CD4-positive, alpha-beta T cell treated with Interleukin-10 for 1 hour (primary cell): Measurements from ENCODE around the gene PCDHGB1.
"Not testable (repeated sequence)": the region's sequence is repeated elsewhere in the genome, so short reads cannot be mapped to it uniquely, and the experiment has no call there.

Source experiments
- DNase-seq: peaks from one replicate; pipeline ENCODE4 v3.0.0-alpha.2; 2020

PCDHGB1 gene

DNA sequence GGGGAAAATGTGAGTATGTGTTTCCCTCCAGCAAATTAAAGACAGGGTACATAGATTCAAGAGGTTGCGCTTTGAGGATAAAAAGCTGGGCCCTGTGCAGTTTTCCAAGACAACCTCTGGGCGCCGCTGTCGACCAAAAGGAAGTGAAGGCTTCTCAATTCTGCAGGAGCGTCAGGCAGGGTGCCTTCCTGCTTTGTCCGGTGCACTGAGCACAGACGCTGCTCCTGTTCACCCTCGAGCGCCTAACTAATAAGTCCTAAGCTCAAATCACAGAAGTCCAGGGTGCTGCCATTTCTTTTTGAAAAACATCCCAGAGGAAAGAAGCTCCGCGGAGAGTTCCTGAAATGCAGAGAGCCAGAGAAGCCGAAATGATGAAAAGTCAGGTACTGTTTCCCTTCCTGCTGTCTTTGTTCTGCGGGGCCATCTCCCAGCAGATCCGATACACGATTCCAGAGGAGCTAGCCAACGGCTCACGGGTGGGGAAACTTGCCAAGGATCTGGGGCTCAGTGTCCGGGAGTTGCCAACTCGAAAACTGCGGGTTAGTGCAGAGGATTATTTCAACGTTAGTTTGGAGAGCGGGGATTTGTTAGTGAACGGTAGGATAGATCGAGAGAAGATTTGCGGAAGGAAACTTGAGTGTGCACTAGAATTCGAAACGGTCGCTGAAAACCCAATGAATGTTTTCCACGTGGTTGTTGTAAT, at the start of gene PCDHGB1:
PCDHGB1 (plus strand) TSS at position 183 of the 703 bp plus-strand sequence; CDS start at position 345, 162 bp downstream.
- peak; percentile 44 for DNase-seq

DNA sequence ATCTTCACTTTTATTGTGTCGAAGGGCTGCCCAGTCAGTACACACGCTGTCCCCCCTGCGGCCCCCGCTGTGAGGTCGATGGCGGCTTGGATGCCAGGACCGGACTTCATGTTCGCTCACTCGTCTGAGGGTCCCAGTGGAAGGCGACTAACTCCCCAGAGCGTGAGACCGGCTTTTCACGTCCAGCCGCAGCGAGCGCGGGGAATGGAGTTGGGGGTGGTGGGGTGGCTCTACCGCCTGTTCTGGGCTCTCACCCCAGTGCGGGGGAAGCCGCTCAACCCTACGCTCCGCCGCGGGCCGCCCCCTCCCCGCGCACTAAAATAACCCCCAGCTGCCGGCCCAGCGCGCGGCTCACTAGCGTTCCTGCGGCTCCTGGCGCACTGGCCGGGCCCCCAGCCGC, 46.1 kb upstream of the PCDHGB1 start, which contains the start of gene SLC25A2:
SLC25A2 (minus strand) TSS at position 294 of the 400 bp plus-strand sequence; CDS start at position 110, 184 bp downstream.
- no peak for DNase-seq

DNA sequence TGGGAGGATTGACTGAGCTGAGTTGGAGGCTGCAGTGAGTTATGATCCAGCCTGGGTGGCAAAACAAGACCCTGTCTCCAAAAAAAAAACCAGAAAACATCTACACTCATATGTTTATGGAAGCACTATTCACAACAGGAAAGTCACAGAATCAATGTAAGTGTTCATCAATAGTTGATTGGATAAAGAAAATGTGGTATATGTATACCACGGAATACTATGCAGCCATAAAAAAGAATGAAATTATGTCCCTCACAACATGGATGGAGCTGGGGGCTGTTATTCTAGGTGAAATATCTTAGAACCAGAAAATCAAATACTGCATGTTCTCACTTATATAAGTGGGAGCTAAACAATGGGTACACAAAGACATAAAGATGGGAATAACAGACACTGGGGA, 43.3 kb upstream of the PCDHGB1 start:
- no peak for DNase-seq

DNA sequence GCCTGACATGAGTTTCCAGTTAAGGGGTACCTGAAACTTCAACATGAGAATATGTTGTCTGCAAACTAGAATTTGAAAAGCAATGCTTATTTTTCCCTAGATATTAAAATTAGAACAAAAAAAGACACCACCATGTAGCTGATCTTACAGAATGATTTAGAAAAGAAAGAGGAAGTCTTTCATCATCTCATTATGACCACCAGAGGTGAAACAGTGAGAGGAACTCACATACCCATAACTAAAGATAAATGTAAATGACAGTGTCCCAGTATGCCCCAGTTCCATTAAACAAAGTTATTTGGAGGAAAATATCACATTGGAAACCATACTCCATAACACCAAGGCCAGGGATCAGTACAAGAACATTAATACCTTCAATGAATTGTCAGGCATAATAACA, 36.2 kb upstream of the PCDHGB1 start:
- no peak for DNase-seq

DNA sequence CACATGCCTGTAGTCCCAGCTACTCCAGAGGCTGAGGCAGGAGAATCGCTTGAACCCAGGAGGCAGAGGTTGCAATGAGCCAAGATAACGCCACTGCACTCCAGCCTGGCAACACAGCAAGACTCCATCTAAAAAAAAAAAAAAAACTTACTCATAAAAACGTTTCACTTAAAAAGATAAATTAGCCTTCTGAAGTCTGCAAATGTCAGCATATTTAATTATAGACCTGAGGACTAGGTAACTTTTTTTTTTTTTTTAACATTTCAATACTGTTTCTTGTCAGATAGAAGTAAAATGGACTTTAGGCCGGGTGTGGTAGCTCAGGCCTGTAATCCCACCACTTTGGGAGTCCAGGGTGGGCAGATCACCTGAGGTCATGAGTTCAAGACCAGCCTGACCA, 32.9 kb upstream of the PCDHGB1 start:
- not testable (repeated sequence) for DNase-seq

- DNase-seq = no peak
These were observed 30.7 kb upstream of the PCDHGB1 start for GRCh38 chr5:141319202-141319601.

DNA sequence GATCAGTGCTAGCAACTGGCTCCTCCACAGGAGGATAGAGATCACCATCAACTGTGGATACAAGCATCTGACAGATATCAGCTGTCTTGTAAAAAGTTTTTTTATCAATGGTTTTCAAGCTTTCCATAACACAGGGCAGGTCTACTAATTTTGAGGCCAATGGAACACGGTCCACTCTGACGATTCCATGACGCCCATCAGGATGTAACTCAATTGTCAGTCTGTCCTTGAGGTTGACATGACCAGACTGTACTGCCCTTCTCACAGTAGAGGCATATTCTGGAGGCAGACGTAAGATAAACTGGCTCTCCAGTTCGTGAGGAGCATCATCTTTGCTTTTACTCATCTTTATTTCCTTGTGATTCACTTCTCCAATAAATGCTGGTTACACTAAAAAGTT, 30.2 kb upstream of the PCDHGB1 start:
- DNase-seq = no peak

DNA sequence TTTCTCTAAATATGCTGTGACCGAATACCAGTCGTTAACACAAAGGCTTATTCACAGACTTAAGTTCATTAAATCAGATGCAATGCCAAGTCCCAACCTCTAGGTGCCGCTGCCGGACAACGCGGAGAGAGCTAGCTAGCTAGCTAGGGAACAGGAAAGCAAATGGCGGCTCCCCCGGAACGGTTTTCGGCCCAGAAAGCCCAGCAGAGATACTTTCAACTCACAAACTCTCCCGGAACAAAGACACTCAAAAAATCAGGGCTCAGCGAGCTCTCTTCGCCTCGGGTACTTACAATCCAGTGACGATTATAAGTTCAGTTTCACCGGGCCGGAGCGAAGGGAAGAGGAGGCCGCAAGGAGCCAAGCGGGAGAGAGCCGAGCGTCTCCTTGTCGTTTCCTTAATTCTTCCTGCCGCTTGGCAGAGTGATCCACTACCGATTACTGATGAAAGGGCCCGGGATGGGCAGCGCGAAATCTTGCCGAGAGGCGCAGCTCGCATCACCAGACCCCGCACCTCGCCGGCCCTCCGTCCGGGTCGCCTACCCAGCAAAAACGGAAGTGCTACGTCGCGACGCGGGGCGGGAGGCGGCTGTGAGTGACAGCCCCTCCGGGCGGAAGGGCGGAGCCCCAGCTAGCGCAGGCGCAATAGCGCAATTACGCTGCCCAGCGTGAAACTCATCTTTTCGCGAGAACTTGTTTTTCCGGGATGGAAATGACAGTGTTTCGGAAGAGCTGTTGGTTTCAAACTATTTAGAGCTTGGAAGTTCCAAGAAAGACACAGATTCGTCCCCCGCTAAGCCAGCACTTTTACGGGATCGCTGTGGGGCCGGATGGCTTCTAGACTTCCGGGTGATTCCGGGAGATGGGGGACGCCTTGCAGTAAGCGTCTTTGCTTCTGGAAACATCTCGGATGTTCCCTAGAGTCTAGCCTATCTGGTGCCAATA, 29.4 kb upstream of the PCDHGB1 start, which contains the start of gene TAF7:
TAF7 (minus strand) TSS at position 560 of the 945 bp plus-strand sequence. CDS start 740 bp downstream, outside the sequence.
- DNase-seq = peak; percentile 95

GRCh38 chr5:141322261-141322660, 27.6 kb upstream of the PCDHGB1 start:
- no peak for DNase-seq

GRCh38 chr5:141326088-141326854, 23.6 kb upstream of the PCDHGB1 start:
- DNase-seq = peak; percentile 76

DNA sequence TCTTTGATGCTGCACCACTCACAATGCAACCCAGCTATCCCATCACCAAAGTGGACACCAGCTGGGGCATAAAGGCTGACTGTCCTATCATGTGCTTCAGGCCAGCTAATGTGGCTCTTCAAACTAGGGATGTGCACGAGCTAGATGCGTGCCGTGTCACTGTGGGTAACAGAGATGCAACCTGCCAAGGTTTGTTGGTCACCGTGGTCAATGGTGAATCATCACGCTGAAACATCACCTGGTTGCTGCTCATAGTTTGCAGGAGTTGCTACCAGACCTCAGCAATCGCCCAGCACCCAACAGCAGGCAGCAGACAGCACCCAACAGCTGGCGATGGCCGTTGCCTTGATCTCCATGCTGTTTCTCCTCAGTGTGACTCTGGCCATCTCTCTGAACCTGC, 21.7 kb upstream of the PCDHGB1 start:
- no peak for DNase-seq

DNA sequence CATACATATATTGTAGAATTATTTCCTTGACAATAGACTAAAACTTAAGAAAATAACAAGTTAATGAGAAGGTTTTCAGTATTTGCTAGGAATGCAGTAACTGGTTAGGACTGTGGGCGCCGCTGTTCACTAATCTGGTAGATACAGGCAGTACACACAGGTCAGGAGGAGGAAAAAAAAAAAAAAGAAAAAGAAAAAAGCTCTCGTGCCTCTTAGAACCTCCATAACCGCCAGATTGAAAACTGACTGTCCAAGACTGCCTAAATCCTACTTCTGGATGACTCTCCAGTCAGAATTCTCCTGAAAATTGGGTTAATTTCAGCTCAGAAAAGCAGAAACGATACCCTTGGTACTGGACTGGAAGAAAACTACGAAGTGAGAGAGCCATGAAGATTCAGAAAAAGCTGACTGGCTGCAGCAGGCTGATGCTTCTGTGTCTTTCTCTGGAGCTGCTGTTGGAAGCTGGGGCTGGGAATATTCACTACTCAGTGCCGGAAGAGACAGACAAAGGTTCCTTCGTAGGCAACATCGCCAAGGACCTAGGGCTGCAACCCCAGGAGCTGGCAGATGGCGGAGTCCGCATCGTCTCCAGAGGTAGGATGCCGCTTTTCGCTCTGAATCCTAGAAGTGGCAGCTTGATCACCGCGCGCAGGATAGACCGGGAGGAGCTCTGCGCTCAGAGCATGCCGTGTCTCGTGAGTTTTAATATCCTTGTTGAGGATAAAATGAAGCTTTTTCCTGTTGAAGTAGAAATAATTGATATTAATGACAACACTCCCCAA, 19.4 kb upstream of the PCDHGB1 start, which contains the start of gene PCDHGA1:
PCDHGA1 (plus strand) TSS at position 216 of the 782 bp plus-strand sequence.
- DNase-seq = peak; percentile 36

GRCh38 chr5:141332571-141332970, 17.3 kb upstream of the PCDHGB1 start:
- not testable (repeated sequence) for DNase-seq

GRCh38 chr5:141338538-141339306, 11.2 kb upstream of the PCDHGB1 start, which contains the start of gene PCDHGA2:
Gene PCDHGA2, plus strand, starts transcription at chr5:141338760.
- no peak for DNase-seq

DNA sequence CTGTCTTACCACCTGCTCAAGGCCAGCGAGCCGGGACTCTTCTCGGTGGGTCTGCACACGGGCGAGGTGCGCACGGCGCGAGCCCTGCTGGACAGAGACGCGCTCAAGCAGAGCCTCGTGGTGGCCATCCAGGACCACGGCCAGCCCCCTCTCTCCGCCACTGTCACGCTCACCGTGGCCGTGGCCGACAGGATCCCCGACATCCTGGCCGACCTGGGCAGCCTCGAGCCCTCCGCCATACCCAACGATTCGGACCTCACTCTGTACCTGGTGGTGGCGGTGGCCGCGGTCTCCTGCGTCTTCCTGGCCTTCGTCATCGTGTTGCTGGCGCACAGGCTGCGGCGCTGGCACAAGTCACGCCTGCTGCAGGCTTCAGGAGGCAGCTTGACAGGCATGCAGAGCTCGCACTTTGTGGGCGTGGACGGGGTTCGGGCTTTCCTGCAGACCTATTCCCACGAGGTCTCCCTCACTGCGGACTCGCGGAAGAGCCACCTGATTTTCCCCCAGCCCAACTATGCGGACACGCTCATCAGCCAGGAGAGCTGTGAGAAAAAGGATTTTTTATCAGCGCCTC, 9.0 kb upstream of the PCDHGB1 start:
- not testable (repeated sequence) for DNase-seq

GRCh38 chr5:141342773-141343172, 7.1 kb upstream of the PCDHGB1 start:
- no peak for DNase-seq

GRCh38 chr5:141343242-141343952, 6.5 kb upstream of the PCDHGB1 start, which contains the start of gene PCDHGA3:
Gene PCDHGA3, plus strand, starts transcription at chr5:141343829. Its CDS starts 205 bp downstream, at chr5:141344034.
- no peak for DNase-seq

DNA sequence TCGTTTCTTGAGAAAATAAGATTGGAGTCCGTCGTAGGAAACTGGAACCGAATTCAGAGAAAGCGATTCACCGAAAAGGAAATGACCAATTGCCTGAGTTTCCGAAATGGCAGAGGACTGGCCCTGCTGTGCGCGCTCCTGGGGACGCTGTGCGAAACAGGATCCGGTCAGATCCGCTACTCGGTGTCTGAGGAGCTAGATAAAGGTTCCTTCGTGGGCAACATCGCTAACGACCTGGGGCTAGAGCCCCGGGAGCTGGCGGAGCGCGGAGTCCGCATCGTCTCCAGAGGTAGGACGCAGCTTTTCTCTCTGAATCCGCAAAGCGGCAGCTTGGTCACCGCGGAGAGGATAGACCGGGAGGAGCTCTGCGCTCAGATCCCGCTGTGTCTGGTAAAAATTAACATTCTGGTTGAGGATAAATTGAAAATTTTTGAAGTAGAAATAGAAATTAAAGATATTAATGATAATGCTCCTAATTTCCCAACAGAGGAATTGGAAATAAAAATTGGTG, 5.9 kb upstream of the PCDHGB1 start:
- DNase-seq = no peak

- no peak for DNase-seq
These were observed 4.6 kb upstream of the PCDHGB1 start for GRCh38 chr5:141345327-141345726.
